Fibroblast of skin of right biceps (primary cell): Measurements from ENCODE around the gene DUSP18.
A peak's percentile ranks its signal among the peaks of the same experiment; 100 is the strongest.
"Not testable (repeated sequence)": the region's sequence is repeated elsewhere in the genome, so short reads cannot be mapped to it uniquely, and the experiment has no call there.

Experiments used
- DNase-seq: peaks from one replicate; pipeline ENCODE4 v3.0.0-alpha.2; 2013

DUSP18 gene

GRCh38 chr22:30636226-30637077 is 31.2 kb downstream of the DUSP18 start:
- DNase-seq, result no peak

- DNase-seq, result peak; percentile 92
Observed at GRCh38 chr22:30635273-30636225, 32.1 kb downstream of the DUSP18 start, which contains the start of gene SLC35E4. Gene SLC35E4, plus strand, starts transcription at chr22:30635781. Its CDS starts 670 bp downstream, at chr22:30636451.

DNA sequence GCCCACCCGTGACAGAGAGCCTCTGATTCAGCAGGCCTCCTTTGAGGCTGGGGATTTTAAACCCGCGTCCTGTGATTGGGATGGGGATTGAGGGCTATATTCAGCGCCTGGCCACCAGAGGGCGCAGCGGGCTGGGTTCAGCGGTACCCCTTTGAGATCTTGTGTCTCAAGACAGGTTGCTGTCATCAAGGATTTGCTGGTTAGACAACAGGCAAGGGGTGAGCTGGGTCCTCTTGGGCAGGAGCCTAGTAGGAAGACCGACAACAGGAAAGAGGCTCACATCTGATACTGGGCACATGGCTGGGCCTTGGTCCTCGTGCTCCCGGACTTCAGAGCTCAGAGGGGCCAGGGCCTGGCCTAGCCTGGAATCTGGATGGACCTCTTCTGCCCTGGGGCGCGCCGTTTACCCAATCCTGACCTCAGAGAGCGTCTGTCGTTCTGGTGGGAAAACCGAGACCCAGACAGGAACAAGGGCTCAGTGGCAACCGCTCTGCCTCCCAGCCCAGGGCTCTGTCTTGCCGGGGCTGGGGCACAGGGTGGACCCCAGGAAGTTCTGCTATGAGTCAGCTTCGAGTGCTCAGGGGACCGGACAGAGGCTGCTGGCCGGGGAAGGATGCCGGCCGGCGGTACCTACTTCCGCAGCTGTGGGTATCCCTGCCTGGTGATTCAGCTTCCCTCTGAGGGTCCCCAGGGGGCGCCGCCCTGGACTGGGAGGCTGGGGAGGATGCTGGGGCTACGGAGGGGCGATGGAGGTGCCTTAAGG is 33.0 kb downstream of the DUSP18 start:
- DNase-seq, result peak; percentile 87

DNA sequence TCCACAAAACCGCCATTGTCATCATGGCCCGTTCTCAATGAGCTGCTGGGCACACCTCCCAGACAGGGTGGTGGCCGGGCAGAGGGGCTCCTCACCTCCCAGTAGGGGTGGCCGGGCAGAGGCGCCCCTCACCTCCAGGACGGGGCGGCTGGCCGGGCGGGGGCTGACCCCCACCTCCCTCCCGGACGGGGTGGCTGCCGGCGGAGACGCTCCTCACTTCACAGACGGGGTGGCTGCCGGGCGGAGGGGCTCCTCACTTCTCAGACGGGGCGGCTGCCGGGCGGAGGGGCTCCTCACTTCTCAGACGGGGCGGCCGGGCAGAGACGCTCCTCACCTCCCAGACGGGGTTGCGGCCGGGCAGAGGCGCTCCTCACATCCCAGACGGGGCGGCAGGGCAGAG is 36.2 kb downstream of the DUSP18 start:
- not testable (repeated sequence) for DNase-seq

GRCh38 chr22:30628491-30628890 is 39.2 kb downstream of the DUSP18 start:
- no peak for DNase-seq

DNA sequence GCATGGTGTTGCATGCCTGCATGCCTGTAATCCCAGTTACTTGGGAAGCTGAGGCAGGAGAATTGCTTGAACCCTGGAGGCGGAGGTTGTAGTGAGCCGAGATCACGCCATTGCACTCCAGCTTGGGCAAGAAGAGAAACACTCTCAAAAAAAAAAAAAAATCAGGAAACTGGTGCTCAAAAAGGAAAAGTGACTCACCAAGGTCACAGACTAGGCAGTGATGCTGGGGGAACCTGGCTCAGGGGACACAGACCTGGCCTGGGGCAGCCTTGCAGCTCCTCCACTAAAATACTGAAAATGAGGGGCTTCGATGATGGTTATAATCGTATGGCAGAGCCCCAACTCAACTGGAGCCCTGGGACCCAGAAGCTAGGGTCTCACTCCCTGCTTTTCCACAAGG is 40.2 kb downstream of the DUSP18 start:
- no peak for DNase-seq

DNA sequence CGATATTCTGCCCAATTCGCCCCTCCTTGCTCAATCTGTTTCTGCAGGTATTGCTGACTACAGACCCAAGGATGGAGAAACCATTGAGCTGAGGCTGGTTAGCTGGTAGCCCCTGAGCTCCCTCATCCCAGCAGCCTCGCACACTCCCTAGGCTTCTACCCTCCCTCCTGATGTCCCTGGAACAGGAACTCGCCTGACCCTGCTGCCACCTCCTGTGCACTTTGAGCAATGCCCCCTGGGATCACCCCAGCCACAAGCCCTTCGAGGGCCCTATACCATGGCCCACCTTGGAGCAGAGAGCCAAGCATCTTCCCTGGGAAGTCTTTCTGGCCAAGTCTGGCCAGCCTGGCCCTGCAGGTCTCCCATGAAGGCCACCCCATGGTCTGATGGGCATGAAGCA is 41.3 kb downstream of the DUSP18 start:
- no peak for DNase-seq

GRCh38 chr22:30619909-30620308 is 47.8 kb downstream of the DUSP18 start:
- DNase-seq, result not testable (repeated sequence)

- DNase-seq, result no peak
Observed at GRCh38 chr22:30617819-30618218, 49.9 kb downstream of the DUSP18 start.

GRCh38 chr22:30615543-30615954 is 52.1 kb downstream of the DUSP18 start:
- no peak for DNase-seq

DNA sequence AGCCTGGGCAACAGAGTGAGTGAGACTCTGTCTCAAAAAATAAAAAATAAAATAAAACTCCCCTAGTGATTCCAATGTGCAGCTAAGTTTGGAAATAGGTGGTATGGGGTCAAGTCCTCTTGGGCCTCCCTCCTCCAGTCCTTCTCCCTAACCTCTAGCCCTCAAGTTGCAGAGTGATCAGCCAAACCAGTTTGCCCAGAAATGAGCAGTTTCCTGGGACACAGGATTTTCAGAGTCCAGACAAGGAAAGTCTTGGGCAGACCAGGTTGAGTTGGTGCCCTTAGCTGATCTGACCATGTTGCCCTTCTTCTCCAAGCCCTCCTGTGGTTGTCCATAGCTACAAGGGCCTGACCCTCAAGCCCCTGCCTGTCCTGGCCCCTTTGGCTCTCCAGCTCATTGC is 52.8 kb downstream of the DUSP18 start:
- DNase-seq, result no peak

GRCh38 chr22:30614268-30614667 is 53.4 kb downstream of the DUSP18 start:
- no peak for DNase-seq

DNA sequence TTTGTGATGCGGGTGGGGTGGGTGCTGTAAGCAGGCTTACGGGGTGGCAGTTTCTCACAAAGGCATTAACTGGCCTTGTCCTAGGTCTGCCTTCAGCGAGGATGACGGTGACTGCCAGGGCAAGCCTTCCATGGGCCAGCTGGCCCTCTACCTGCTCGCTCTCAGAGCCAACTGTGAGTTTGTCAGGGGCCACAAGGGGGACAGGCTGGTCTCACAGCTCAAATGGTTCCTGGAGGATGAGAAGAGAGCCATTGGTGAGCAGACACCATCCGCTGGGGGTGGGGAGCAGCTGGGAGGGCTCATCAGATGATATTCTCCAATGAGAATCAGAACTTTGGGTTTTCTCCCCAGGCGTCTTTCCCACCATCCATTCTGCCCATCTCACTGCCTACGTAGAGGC is 54.9 kb downstream of the DUSP18 start:
- no peak for DNase-seq
